Ureter (tissue), 1 donor: ENCODE results near the gene GLS2. TPM values are rescaled to one million over a fixed set of nuclear protein-coding genes. Genes with fewer than 3 reads are reported as not detected.
"Not testable (repeated sequence)": the region's sequence is repeated elsewhere in the genome, so short reads cannot be mapped to it uniquely, and the experiment has no call there.

Source experiments
- DNase-seq: peaks from one replicate; pipeline ENCODE4 v3.0.0-alpha.2; 2020; ENCODE audit warnings: low spot score
- total RNA-seq: library from RNA; stranded (reverse); gene quantifications from one replicate; pipeline ENCODE4 v1.2.4, GENCODE V29; 2023
- donor health status: DM: yes; HTN: yes; CAD: no.

The GLS2 gene
- total RNA-seq, 1 donor from 2014 or later, result 4.5 TPM

DNA sequence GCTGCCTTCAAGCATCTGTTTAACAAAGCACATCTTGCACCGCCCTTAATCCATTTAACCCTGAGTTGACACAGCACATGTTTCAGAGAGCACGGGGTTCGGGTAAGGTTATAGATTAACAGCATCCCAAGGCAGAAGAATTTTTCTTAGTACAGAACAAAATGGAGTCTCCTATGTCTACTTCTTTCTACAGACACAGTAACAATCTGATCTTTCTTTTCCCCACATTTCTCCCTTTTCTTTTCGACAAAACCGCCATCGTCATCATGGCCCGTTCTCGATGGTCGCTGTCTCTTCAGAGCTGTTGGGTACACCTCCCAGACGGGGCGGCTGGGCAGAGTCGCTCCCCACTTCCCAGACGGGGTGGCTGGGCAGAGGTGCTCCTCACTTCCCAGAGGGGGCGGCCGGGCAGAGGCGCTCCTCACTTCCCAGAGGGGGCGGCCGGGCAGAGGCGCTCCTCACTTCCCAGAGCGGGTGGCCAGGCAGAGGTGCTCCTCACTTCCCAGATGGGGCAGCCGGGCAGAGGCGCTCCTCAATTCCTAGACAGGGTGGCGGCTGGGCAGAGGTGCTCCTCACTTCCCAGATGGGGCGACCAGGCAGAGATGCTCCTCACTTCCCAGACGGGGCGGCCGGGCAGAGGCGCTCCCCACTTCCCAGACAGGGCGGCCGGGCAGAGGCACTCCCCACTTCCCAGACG is 5.6 kb upstream of the GLS2 start:
- not testable (repeated sequence) for DNase-seq

- no peak for DNase-seq
Measured at GRCh38 chr12:56490360-56490759, 2.4 kb upstream of the GLS2 start.

GRCh38 chr12:56487448-56488040 is 417 bp downstream of the GLS2 start:
- no peak for DNase-seq

DNA sequence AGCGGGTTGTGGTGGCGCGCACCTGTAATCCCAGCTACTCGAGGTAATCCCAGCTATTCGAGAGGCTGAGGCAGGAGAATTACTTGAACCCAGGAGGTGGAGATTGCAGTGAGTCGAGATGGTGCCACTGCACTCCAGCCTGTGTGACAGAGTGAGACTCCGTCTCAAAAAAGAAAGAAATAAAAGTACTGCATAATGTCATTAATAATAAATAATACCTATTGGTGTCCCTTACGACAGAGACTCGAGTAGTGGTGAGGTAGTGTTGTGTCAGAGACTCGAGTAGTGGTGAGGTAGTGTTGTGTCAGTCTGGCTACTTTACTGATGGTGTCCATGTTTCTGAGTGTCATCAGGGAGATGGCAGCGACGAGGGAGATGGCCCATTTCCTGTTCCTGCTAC is 1.3 kb downstream of the GLS2 start:
- DNase-seq, result no peak

- no peak for DNase-seq
Measured at GRCh38 chr12:56484566-56484965, 3.4 kb downstream of the GLS2 start.

DNA sequence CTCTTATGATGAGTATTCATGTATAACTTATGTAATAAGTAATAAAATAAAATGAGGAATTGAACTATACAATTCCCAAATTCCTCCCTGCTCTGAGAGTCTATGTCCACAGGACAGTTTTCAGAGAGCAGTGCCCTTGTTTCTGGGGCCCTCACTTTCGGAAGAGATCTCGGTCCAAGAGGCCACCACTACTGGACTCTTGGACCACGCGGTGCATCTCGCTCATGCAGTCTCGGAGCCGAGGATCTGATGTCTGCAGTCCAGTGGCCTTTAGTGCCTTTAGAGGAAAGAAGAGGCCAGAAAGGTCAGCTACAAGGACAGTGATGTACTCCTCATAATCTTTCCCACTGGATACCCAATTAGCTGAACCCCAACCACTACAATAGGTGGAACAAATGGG is 8.3 kb downstream of the GLS2 start:
- DNase-seq, result no peak

GRCh38 chr12:56477521-56478225 is 10.3 kb downstream of the GLS2 start:
- no peak for DNase-seq

- DNase-seq, result no peak
Measured at GRCh38 chr12:56476972-56477432, 11.0 kb downstream of the GLS2 start.

DNA sequence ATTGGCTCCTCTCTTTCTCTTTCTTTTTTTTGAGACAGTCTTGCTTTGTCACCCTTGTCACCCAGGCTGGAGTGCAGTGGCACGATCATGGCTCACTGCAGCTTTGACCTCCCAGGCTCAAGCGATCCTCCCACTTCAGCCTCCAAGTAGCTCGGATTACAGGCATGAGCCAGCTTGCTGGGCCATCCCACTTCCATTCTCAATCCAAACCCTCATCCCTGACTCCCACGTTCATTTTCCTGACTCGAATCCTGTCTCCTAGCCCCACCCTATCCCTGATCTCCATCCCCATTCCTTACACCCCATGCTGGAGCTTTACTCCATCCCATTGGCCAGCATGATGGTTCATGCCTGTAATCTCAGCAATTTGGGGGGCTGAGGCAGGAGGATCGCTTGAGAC is 11.8 kb downstream of the GLS2 start:
- no peak for DNase-seq

- no peak for DNase-seq
Measured at GRCh38 chr12:56474389-56474788, 13.6 kb downstream of the GLS2 start.

- peak; percentile 54 for DNase-seq
Measured at GRCh38 chr12:56469007-56469930, 18.7 kb downstream of the GLS2 start.

GRCh38 chr12:56468216-56469006 is 19.6 kb downstream of the GLS2 start, which contains the start of gene SPRYD4:
Gene SPRYD4, plus strand, starts transcription at chr12:56468578. Its CDS starts 14 bp downstream, at chr12:56468592.
- DNase-seq, result peak; percentile 92

DNA sequence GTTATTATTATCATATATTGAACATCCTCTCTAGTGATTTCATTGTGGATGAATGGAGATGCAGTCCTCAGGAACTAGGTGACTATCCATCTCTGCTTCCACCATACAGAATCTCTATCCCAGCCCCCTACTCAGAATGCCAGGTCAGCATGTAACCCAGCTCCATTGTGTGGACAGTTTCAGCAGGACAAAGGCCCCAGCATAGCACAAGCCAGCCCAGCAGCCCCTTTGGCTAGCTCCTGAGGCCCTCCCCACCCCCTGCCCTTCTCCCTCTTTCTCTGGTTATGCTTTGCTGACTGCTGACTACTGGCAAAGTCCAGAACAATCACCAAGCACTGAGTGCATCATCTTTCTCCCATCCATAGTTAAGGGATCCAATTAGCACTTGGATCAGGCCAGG is 25.4 kb downstream of the GLS2 start:
- DNase-seq, result no peak

GRCh38 chr12:56461235-56462159 is 26.5 kb downstream of the GLS2 start:
- DNase-seq, result no peak

GRCh38 chr12:56457817-56458216 is 30.1 kb downstream of the GLS2 start:
- no peak for DNase-seq

GRCh38 chr12:56454557-56454956 is 33.4 kb downstream of the GLS2 start, which contains the start of gene MIP:
Gene MIP, minus strand, starts transcription at chr12:56454657. Its CDS starts 44 bp downstream, at chr12:56454613.
- DNase-seq, result no peak

- no peak for DNase-seq
Measured at GRCh38 chr12:56451147-56451546, 36.8 kb downstream of the GLS2 start.

DNA sequence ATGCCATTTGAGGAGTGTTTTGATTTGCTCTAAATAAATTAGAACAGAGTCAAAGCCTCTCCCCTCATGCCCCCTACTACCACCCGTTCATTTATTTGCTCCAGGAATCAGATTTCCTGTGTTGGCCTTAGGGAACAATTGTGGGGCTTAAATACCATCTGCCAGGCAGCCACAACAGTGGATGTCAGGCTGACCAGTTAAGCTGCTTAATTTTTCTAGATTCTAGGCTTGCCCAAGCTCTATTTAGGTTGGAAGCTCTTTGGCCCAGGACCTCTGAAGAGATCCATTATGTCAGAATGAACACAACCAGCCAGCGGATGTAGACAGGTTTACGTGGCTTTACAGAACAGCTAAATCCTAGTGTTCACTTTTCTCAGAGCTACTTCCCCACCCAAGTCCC is 37.7 kb downstream of the GLS2 start:
- DNase-seq, result no peak

- DNase-seq, result no peak
Measured at GRCh38 chr12:56449622-56449984, 38.4 kb downstream of the GLS2 start.
